Medulla oblongata (tissue), 1 donor: ENCODE data around the gene STEAP1.

Experiments
- DNase-seq: peaks from one replicate; pipeline ENCODE4 v3.0.0-alpha.2; 2015; ENCODE audit errors: extremely low spot score

The STEAP1 gene

GRCh38 chr7:90211391-90212148 is 57.3 kb downstream of the STEAP1 start, which contains the start of gene STEAP2:
STEAP2 (plus strand) TSS chr7:90211740; CDS start chr7:90225083, 13,343 bp downstream.
- DNase-seq = peak; percentile 76

- DNase-seq = peak; percentile 13
Measured at GRCh38 chr7:90212149-90212495, 57.9 kb downstream of the STEAP1 start.

GRCh38 chr7:90213521-90213920 is 59.3 kb downstream of the STEAP1 start:
- DNase-seq = no peak
